ENCODE measurements around the gene ACAN. TPM values are rescaled to one million over a fixed set of nuclear protein-coding genes. Genes with fewer than 3 reads are reported as not detected.
A peak's percentile ranks its signal among the peaks of the same experiment; 100 is the strongest.

Gene ACAN
- not detected in 2 replicates for total RNA-seq (2021)
- not detected for Bru-seq, nascent RNA
- not detected for BruChase-seq, experiment 1, labeled RNA remaining after a 2-hour chase
- BruChase-seq, experiment 2, labeled RNA remaining after a 6-hour chase = percentile 1 among the genes with signal in this experiment
- long read RNA-seq = 0 reads

GRCh38 chr15:88803241-88803919 lies at the start of gene ACAN:
Gene ACAN, plus strand, starts transcription at chr15:88803436. Its CDS starts 32,771 bp downstream, at chr15:88836207.
- H3K4me1 ChIP-seq (ENCODE audit: insufficient read depth, low read length, poor library complexity, severe bottlenecking) = no peaks in the 10 kb centered on the region
- peaks cover 95% of the 10 kb centered on the region for H3K27me3 ChIP-seq (replicated peaks; ENCODE audit: insufficient read depth, low read depth, low read length, poor library complexity)
- ChIA-PET POLR2A (ENCODE audit: low non-redundant PET) (interaction anchor here (0.6 kb wide), 1 partner anchor 48 kb away, joined by 3 read pairs; no protein-coding TSS in a partner anchor), CTCF (no interaction called here)
- H3K36me3 ChIP-seq (ENCODE audit: insufficient read depth, low read length, poor library complexity, severe bottlenecking) = no peaks in the 10 kb centered on the region
- H3K9me3 ChIP-seq (ENCODE audit: low read depth, low read length, poor library complexity, severe bottlenecking) = no peaks in the 10 kb centered on the region
- no peak within 1 kb of the TSS for H3K4me3 ChIP-seq (ENCODE audit: low read depth, low read length, poor library complexity, severe bottlenecking)
- BruUV-seq (replicated peaks) = no TSS peak
- intact Hi-C loops (cut with micrococcal nuclease; ENCODE audit: unreplicated experiment) = no loop called here
- no peak for TF ChIP-seq EZH2 (IDR thresholded peaks at IDR 0.05; ENCODE audit: borderline replicate concordance, low read depth, low read length, poor library complexity, severe bottlenecking)
- TF ChIP-seq, protein P1, sequence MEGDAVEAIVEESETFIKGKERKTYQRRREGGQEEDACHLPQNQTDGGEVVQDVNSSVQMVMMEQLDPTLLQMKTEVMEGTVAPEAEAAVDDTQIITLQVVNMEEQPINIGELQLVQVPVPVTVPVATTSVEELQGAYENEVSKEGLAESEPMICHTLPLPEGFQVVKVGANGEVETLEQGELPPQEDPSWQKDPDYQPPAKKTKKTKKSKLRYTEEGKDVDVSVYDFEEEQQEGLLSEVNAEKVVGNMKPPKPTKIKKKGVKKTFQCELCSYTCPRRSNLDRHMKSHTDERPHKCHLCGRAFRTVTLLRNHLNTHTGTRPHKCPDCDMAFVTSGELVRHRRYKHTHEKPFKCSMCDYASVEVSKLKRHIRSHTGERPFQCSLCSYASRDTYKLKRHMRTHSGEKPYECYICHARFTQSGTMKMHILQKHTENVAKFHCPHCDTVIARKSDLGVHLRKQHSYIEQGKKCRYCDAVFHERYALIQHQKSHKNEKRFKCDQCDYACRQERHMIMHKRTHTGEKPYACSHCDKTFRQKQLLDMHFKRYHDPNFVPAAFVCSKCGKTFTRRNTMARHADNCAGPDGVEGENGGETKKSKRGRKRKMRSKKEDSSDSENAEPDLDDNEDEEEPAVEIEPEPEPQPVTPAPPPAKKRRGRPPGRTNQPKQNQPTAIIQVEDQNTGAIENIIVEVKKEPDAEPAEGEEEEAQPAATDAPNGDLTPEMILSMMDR (conservative IDR thresholded peaks at IDR 0.05; ENCODE audit: low read depth, low read length) = no peak
- H3K27ac ChIP-seq (ENCODE audit: low read depth, low read length, poor library complexity, severe bottlenecking) = no peak within 1 kb of the TSS
- no peak for DNase-seq (ENCODE audit: low spot score)

GRCh38 chr15:88756521-88756920 lies 46.7 kb upstream of the ACAN start:
- BruUV-seq (replicated peaks) = no TSS peak
- CTCF ChIA-PET = no interaction called here
- no peaks in the 10 kb centered on the region for H3K9me3 ChIP-seq (ENCODE audit: low read depth, low read length, poor library complexity, severe bottlenecking)
- H3K27ac ChIP-seq (ENCODE audit: low read depth, low read length, poor library complexity, severe bottlenecking) = no peak overlapping the region
- DNase-seq (ENCODE audit: low spot score) = no peak
- TF ChIP-seq, protein P1 (conservative IDR thresholded peaks at IDR 0.05; ENCODE audit: low read depth, low read length) = no peak
- no peak for TF ChIP-seq EZH2 (IDR thresholded peaks at IDR 0.05; ENCODE audit: borderline replicate concordance, low read depth, low read length, poor library complexity, severe bottlenecking)
- H3K36me3 ChIP-seq (ENCODE audit: insufficient read depth, low read length, poor library complexity, severe bottlenecking) = no peaks in the 10 kb centered on the region
- POLR2A ChIA-PET (ENCODE audit: low non-redundant PET) = no interaction called here
- H3K27me3 ChIP-seq (replicated peaks; ENCODE audit: insufficient read depth, low read depth, low read length, poor library complexity) = peaks cover 43% of the 10 kb centered on the region
- H3K4me1 ChIP-seq (ENCODE audit: insufficient read depth, low read length, poor library complexity, severe bottlenecking) = no peaks in the 10 kb centered on the region
- H3K4me3 ChIP-seq (ENCODE audit: low read depth, low read length, poor library complexity, severe bottlenecking) = no peak overlapping the region
- intact Hi-C loops (cut with micrococcal nuclease; ENCODE audit: unreplicated experiment) = no loop called here

DNA sequence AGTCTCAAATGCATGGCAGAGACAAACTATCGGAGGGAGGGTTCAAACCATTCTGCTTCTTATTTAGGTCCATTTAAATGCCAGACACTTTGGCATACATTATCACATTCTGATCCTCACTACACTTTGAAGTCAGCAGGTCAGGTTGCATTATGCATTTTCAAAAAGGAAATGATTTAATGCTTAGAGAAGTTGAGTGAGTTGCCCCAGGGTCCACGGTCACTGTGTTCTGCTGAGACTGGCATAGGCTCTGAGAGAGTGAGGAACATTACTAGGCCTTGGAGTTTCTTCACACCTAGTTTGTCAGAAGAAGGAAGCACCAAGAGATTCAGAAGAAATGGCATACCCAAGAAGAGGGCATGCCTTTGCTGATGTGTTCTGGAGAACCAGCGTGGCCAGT lies 46.3 kb upstream of the ACAN start:
- DNase-seq (ENCODE audit: low spot score) = no peak
- H3K4me1 ChIP-seq (ENCODE audit: insufficient read depth, low read length, poor library complexity, severe bottlenecking) = no peaks in the 10 kb centered on the region
- H3K36me3 ChIP-seq (ENCODE audit: insufficient read depth, low read length, poor library complexity, severe bottlenecking) = no peaks in the 10 kb centered on the region
- no peak overlapping the region for H3K4me3 ChIP-seq (ENCODE audit: low read depth, low read length, poor library complexity, severe bottlenecking)
- no peaks in the 10 kb centered on the region for H3K9me3 ChIP-seq (ENCODE audit: low read depth, low read length, poor library complexity, severe bottlenecking)
- TF ChIP-seq, protein P1 (conservative IDR thresholded peaks at IDR 0.05; ENCODE audit: low read depth, low read length) = no peak
- no peak for TF ChIP-seq EZH2 (IDR thresholded peaks at IDR 0.05; ENCODE audit: borderline replicate concordance, low read depth, low read length, poor library complexity, severe bottlenecking)
- intact Hi-C loops (cut with micrococcal nuclease; ENCODE audit: unreplicated experiment) = no loop called here
- ChIA-PET CTCF (no interaction called here), POLR2A (ENCODE audit: low non-redundant PET) (no interaction called here)
- BruUV-seq (replicated peaks) = no TSS peak
- H3K27ac ChIP-seq (ENCODE audit: low read depth, low read length, poor library complexity, severe bottlenecking) = no peak overlapping the region
- H3K27me3 ChIP-seq (replicated peaks; ENCODE audit: insufficient read depth, low read depth, low read length, poor library complexity) = peaks cover 42% of the 10 kb centered on the region
